GM19328 (cell line): Measurements from ENCODE around the gene ZG16B.

Experiments
- ATAC-seq: cut with Tn5 transposase; IDR thresholded peaks from one replicate; pipeline ENCODE4 v1.9.1; 2021; ENCODE audit warnings: mild to moderate bottlenecking, moderate library complexity; ENCODE audit not compliant: unreplicated experiment

Gene ZG16B

DNA sequence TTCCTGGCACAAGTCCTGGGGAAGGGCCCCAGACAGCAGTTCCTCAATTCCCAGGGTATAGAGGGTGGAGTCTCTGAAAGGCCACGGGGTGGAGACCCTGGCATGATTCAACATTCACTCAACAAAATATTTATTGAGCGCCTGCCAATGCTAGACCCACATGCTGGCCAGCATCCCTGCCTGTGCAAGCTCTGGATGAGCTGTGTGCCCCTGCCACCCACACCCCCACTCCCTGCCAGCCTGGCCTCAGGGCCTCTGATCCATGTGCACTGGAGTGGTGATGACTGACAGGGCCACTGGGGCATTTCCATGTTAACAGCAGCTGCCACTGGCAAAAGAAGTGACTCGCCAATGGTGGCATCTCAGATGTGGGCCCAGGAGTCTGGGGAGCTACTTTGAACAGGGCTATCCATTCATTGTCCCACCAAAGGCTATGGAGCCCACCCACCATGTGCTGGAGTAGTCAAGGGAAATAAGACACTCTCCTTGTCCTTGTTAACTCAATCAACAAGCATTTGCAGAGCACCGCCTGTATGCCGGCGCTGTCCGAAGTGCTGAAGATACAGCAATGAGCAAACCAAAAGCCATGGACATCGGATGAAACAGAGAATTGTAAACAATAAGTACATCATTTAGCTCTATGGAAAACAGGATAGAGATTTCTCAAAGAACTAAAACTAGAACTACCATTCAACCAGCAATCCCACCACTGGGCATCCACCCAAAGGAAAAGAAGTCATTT, 30.9 kb downstream of the ZG16B start:
- ATAC-seq: no peak

DNA sequence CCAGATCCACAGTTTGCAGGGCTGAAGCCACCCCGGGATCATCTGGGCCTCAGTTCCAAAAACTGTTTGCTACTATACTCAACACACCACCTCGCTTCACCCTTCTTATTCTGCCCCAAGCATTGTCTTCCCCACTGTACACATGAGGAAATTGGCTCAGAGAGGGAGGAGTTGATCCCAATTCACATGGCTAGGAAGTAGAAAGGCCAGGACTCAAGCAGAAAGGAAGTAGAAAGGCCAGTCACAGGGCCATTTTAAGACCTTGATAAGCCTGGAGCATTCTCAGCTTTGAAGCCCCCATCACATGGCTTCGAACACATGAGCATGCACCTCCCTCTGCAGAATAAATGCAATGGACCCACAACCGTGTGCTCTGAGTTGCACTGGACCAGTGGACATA, 35.5 kb downstream of the ZG16B start:
- no peak for ATAC-seq

DNA sequence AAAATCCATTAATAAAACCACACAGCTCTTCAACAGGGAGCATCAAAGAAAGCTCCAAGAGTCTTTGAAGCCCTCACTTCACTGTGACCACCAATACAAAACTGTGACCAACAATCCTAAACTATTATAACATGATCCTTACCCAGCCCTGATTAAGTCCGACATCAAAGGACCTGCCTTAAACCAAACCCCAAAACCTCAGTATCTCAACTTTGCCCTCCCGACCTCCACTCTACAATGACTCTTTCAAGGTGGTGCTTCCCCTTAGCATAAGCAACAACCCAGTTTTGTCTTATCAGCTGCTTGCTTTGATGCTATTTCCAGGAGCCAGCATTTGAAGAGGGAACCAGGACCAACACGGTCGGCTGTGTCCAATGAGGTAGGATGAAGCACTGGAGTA, 36.3 kb downstream of the ZG16B start:
- ATAC-seq: no peak

DNA sequence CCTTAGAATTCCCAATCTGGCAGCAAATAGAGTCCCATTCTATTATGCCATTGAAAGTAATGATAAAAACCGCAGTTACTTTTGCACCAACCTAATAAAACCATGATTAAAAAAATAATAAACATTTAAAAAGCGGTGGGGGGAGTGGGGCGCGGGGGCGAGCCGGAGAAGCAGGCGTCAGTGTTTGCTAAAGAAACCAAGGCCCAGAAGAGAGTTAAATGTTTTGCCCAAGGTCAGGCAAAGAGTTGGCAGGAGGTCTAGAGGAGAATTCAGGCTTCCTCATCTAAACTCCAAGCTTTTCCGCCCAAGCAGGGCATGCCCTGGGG, 37.5 kb downstream of the ZG16B start:
- no peak for ATAC-seq

DNA sequence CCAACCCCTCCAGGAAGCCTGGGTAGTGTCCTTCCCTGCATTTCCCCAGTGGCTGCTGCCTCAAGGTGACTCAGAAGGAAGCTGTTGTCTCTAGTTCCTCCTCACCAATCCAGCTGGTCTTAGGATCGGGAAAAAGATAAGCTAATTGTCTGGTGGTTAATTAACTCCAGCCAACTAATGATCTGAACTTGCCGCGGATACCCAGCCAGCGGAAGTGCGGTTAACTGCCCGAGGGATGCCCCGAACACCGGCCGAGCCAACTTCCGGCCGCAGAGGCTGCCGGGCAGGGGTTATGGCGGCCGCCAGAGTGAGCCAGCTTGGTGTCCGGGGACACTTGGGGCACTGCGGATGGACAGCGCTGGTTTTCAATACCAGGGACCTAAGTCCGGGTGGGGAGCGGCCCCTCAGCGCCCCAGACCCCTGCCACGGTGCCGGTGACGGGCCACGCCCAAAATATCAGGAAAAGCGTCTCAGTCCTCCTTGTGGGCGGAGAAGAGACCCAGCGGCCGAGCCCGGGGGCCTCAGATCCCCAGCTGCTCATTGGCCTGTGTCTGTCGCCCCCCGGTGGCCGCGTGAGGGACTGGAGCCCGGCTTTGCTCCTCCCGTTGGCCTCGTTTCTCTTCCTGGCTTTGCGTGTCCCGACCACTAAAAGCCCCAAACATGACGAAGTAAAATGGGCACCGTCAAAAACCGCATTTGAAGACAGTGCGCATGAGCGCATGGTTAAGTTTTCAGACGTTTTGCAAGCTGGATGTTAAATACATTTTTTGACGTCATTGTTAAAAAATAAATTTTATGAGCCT, 38.1 kb downstream of the ZG16B start:
- ATAC-seq: peak; percentile 82

DNA sequence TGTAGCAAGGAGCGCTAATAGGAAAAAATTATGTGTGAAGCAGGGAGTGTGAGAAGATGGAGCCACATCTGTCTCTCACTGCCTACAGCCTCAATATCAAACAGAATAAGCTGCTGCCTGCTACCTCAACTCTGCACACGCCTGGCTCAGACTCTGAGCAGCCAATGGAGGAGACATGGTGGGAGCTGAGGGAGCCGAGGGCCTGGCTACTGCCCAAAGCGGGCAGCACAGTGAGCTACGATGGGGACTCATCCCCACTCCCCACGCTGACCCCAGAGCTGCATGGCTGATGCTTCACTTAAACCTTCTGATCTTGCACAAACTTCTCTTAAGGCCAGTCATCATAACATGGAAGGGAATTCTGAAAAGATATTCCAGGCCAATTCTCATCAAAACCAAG, 41.8 kb downstream of the ZG16B start:
- no peak for ATAC-seq

DNA sequence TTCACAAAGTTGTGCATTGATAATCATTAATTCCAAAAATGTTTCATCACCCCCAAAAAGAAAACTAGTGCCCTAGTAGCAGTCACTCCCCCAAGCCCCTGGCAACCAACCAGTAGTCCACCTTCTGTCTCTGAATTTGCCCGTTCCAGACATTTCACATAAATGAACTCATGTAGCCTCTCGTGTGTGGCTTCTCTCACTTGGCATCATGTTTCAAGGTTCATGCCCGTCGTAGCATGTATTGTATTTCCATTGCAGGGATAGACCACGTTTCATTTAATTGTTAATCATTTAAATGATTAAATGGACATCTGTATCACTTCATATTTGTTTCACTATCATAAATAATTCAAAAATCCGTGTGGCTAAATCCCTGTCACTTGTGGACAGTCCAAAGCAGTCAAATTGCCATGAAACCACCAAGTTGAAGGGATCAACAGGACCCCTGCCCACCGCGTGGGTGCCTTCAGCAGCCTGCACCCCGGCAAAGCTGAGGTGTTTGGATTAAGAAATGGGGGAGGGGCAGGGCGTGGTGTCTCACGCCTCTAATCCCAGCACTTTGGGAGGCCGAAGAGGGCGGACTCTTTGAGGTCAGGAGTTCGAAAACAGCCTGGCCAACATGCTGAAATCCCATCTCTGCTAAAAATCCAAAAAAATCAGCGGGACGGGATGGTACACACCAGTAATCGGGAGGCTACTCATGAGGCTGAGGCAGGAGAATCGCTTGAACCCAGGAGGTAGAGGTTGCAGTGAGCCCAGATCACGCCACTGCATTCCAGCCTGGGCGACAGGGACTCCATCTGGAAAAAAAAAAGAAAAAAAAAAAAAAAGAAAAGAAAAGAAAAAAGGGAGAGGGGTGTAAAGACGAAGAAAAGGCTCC, 44.2 kb downstream of the ZG16B start:
- no peak for ATAC-seq

DNA sequence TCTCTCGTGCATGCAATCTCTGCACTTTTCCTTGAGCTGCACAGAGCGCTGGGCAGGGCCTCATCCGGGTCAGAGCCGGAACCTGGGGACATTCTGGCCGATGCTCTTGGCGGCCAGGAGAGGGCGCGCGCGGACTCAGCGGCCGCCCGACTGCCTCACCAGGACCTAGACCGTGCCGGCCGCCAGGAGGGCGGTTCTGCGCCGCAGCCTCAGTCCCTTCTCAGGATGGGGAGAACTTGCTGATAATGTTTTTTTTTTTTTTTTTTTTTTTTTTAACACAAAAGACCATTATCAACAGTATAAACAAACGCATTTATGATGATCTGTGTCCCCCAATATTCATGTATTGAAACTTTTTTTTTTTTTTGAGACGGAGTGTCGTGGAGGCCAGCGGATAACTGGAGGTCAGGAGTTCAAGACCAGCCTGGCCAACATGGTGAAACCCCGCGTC, 44.8 kb downstream of the ZG16B start:
- ATAC-seq: no peak

DNA sequence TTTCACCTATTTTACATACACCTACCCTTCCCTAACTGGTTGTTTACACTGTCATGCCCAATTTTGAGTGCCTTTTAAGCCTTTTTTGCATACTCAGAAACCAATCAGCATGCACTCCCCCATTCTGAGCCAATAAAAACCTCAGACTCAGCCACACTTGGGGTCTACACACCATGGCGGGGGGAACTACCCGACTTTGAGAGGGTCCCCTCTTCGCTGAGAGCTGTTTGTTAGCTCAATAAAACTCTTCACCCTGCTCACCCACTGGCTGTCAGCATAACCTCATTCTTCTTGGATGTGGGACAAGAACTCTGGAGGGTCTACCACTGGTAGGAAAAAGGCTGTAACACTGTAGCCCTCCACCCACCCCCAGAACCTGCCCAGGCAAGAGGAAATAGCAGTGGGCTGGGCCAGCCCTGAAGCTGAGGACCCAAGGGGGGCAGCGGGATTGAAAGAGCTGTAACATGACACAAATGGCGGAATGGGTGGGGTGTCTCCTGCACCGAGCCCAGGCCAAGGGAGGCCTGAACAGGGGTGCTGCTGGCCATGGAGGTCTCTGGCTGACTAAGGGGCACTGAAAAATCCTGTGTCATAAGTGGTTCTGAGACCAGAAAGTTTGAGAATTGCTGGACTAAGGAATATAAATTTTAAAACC, 49.9 kb downstream of the ZG16B start:
- no peak for ATAC-seq
